ENCODE measurements around the gene CDCP1.
A peak's percentile ranks its signal among the peaks of the same experiment; 100 is the strongest.

CDCP1 gene

DNA sequence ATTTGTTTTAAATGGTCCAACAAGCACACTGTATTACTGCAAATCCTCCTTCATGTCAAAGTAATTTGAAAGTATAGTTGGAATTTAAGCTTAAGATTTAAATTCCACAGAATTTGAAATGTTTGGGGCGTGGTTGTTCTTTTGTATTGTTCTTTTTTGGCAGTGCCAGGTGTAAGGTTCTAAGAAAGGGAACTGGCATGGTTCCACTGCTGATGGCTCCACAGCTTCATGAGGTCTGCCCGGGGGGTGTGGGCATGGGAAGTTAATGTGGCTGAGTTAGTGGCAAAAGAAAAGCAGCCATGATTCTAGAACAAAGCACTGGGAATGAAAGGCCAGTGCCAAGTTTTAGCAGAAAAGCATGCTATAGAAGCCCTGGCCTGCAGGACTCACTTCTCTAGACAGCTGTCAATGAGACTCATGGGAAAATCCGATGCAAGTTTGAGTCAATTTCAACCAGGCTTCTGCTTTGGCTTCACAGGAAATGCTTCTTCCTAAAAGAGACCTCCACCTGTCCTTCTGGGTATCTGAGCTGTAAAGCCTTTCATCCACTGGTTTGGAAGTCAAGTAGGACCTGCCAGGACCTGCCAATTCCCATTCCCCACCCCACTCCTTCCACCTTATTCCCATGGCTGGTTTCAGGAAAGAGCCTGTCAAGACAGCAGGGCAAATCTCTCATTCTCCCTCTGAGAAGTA, 18.9 kb downstream of the CDCP1 start:
- ChIA-PET CTCF (interaction anchor here (0.8 to 1.8 kb wide), 3 partner anchors 34 to 97 kb away, joined by 3 to 5 read pairs (median 3); no protein-coding TSS in a partner anchor), POLR2A (interaction anchor here (0.7 kb wide), 1 partner anchor 861 kb away, joined by 3 read pairs; no protein-coding TSS in a partner anchor)
- DNase-seq (ENCODE audit: low read depth, low spot score), result no peak
- TF ChIP-seq, protein P1, sequence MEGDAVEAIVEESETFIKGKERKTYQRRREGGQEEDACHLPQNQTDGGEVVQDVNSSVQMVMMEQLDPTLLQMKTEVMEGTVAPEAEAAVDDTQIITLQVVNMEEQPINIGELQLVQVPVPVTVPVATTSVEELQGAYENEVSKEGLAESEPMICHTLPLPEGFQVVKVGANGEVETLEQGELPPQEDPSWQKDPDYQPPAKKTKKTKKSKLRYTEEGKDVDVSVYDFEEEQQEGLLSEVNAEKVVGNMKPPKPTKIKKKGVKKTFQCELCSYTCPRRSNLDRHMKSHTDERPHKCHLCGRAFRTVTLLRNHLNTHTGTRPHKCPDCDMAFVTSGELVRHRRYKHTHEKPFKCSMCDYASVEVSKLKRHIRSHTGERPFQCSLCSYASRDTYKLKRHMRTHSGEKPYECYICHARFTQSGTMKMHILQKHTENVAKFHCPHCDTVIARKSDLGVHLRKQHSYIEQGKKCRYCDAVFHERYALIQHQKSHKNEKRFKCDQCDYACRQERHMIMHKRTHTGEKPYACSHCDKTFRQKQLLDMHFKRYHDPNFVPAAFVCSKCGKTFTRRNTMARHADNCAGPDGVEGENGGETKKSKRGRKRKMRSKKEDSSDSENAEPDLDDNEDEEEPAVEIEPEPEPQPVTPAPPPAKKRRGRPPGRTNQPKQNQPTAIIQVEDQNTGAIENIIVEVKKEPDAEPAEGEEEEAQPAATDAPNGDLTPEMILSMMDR (IDR thresholded peaks at IDR 0.05; ENCODE audit: insufficient read depth, low read length, missing control alignments), result no peak
- no peak overlapping the region for H3K4me3 ChIP-seq (ENCODE audit: low read depth, low read length)

DNA sequence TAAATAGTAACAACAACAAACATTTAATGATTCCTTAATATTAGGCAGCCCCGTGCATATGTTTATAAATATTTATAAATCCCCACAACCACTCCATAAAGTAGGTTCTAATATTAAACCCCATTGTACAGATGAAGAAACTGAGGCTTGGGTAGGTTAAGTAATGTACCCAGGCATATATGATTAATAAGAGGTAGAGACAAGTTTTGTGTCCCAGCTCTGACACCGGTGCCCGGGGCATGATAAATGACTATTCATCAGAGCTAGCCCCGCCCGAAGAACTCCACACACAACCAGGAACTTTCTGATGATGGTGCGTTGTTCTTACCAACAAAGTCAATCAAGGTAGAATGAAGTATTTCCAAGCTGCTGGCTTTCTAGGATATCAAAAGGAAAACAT, 19.4 kb downstream of the CDCP1 start:
- TF ChIP-seq, protein P1 (IDR thresholded peaks at IDR 0.05; ENCODE audit: insufficient read depth, low read length, missing control alignments), result no peak
- DNase-seq (ENCODE audit: low read depth, low spot score), result no peak
- no peak overlapping the region for H3K4me3 ChIP-seq (ENCODE audit: low read depth, low read length)
- ChIA-PET POLR2A (interaction anchor here (0.7 kb wide), 1 partner anchor 861 kb away, joined by 3 read pairs; no protein-coding TSS in a partner anchor), CTCF (interaction anchor here (0.8 to 1.8 kb wide), 3 partner anchors 33 to 97 kb away, joined by 3 to 5 read pairs (median 3); no protein-coding TSS in a partner anchor)

DNA sequence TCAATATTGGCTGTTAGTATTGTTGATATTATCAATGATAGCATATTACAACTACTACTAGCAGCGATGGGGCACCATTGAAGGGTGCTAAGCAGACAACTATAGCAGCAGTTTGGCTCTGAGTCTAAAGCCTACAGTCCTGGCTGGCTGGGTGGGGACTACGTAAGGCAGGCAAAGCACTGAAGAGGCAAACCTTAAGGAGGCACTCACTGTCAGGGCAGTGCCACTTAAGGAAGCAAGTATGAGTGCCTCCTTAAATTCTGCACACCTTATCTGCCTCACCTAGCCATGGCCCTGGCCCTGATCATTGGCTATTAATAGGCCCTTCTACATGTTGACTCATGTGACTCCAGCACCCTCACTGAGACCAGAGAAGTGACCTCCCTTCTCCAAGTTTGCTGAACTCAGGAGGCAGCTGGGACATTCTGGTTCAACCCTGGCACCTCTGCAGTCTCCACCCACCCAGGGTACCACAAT, 20.6 kb downstream of the CDCP1 start:
- CTCF ChIA-PET, result interaction anchor here (1.2 to 3.1 kb wide), 2 partner anchors 84 to 85 kb away, joined by 3 to 13 read pairs; no protein-coding TSS in a partner anchor
- TF ChIP-seq, protein P1 (IDR thresholded peaks at IDR 0.05; ENCODE audit: insufficient read depth, low read length, missing control alignments), result no peak
- no peak for DNase-seq (ENCODE audit: low read depth, low spot score)
- no peak overlapping the region for H3K4me3 ChIP-seq (ENCODE audit: low read depth, low read length)
- POLR2A ChIA-PET, result interaction anchor here (0.5 kb wide), 1 partner anchor 1948 kb away, joined by 5 read pairs; no protein-coding TSS in a partner anchor

DNA sequence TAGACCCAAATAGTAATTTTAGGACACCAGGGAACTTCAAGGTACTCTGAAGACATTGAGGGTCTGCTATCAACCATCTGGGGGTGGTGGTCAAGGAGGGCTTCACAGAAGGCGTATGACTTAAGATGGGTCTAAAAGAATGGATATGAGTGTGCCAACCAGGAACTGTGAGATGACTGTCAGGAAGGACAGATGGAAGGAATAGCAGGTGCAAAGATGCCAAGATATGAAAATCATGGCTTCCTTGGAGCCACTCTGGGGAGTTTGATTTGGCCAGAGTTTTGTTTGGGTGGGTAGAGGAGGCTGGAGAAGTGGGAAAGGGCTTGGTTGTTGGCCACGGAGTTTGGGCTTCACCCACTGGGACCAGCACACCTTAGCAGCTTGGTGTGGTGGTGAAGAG, 21.2 kb downstream of the CDCP1 start:
- CTCF ChIA-PET, result interaction anchor here (1.2 to 3.1 kb wide), 3 partner anchors 8 to 86 kb away, joined by 3 to 13 read pairs (median 11); no protein-coding TSS in a partner anchor
- POLR2A ChIA-PET, result interaction anchor here (0.5 to 2.2 kb wide), 3 partner anchors 8 to 243 kb away, joined by 3 to 12 read pairs (median 3); no protein-coding TSS in a partner anchor

DNA sequence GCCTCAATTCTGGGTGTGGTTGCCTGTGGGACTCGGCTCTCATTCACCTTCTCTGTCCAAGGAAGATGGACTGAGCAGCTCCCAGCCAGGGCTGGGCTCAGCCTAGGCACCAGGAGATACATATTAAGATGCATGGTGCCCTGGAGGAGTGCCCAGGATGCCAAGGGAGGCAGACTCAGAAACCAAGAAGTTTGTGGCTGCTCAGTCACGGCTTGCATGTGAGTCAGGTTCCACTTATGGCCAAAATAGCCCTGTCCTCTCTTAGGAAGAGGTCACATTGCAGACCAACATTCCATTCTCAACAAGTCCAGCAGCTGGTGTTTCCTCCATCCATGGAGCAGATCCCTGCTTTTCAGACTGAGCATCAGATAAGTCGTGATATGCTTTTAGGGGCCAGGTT, 21.8 kb downstream of the CDCP1 start:
- TF ChIP-seq, protein P1 (IDR thresholded peaks at IDR 0.05; ENCODE audit: insufficient read depth, low read length, missing control alignments), result no peak
- ChIA-PET POLR2A (interaction anchor here (0.5 to 2.2 kb wide), 10 partner anchors 8 to 244 kb away, joined by 3 to 14 read pairs (median 4); no protein-coding TSS in a partner anchor), CTCF (interaction anchor here (0.9 to 3.1 kb wide), 6 partner anchors 9 to 98 kb away, joined by 3 to 13 read pairs (median 6); no protein-coding TSS in a partner anchor)
- H3K4me3 ChIP-seq (ENCODE audit: low read depth, low read length), result no peak overlapping the region
- DNase-seq (ENCODE audit: low read depth, low spot score), result peak; percentile 80

More for the DNA sequence above, 21.2 kb downstream of the CDCP1 start:
- no peak for DNase-seq (ENCODE audit: low read depth, low spot score)
- no peak overlapping the region for H3K4me3 ChIP-seq (ENCODE audit: low read depth, low read length)
- TF ChIP-seq, protein P1 (IDR thresholded peaks at IDR 0.05; ENCODE audit: insufficient read depth, low read length, missing control alignments), result no peak
